Measurements from ENCODE around the gene KLF17. TPM values are rescaled to one million over a fixed set of nuclear protein-coding genes. Genes with fewer than 3 reads are reported as not detected.
"Not testable (repeated sequence)": the region's sequence is repeated elsewhere in the genome, so short reads cannot be mapped to it uniquely, and the experiment has no call there.

The KLF17 gene
- total and polyA plus RNA-seq, 4 donors, result not detected

DNA sequence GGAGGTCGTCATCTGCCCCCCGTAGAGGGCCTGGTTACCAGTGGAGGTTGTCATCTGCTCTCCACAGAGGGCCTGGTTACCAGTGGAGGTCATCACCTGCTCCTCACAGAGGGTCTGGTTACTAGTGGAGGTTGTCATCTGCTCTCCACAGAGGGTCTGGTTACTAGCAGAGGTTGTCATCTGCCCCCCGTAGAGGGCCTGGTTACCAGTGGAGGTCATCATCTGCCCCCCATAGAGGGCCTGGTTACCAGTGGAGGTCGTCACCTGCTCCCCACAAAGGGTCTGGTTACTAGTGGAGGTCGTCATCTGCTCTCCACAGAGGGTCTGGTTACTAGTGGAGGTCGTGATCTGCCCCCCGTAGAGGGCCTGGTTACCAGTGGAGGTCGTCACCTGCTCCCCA lies 20.9 kb downstream of the KLF17 start:
- H3K9me3 ChIP-seq (ENCODE audit: control insufficient read depth in 4 of 4, low read length in 3 of 4); H3K27me3 ChIP-seq (ENCODE audit: control insufficient read depth in 4 of 4, insufficient read depth in 4 of 4, low read length in 3 of 4); H3K9ac ChIP-seq (ENCODE audit: low read depth in 1 of 2, low read length in 2 of 2); H3K36me3 ChIP-seq (ENCODE audit: control insufficient read depth in 4 of 4, insufficient read depth in 3 of 4, low read depth in 1 of 4, low read length in 3 of 4); H3K4me1 ChIP-seq (ENCODE audit: control insufficient read depth in 4 of 4, insufficient read depth in 4 of 4, low read length in 3 of 4); H3K27ac ChIP-seq (ENCODE audit: low read depth in 1 of 2, low read length in 2 of 2); H3K4me3 ChIP-seq (ENCODE audit: low read depth in 1 of 3, low read length in 3 of 3); DNase-seq (ENCODE audit: low spot score): not testable (repeated sequence)
- WGBS, result 88% methylated on average over 8 of the region's 8 CpGs

DNA sequence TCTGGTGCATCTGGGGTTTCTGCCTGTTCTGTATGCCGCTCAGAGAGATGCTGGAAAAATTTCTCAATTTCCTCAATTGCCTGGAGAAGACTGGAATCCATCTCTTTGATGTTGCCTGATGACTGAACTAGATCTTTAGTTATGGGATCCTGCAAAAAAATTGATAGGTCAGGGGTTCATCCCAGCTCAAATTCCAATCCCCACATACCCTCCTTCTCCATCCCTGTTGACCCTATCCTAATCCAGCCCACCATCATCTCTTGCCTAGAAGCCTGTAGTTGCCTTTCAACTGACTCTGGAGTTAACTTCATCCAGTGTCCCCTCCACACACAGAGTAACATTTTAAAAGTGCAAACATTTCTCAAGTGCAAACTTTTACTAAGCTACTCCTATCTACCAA lies 22.9 kb downstream of the KLF17 start, which contains the start of gene KLF18:
Gene KLF18, minus strand, starts transcription at position 101 of the 400 bp plus-strand sequence. Its CDS starts 0 bp downstream, at position 101.
- peaks cover 0 to 12% (median 3%) of the 10 kb centered on the region in 4 donors for H3K9me3 ChIP-seq (ENCODE audit: control insufficient read depth in 4 of 4, low read length in 3 of 4)
- H3K9ac ChIP-seq (ENCODE audit: low read depth in 1 of 2, low read length in 2 of 2), result no peak within 1 kb of the TSS
- no peaks in the 10 kb centered on the region for H3K36me3 ChIP-seq (ENCODE audit: control insufficient read depth in 4 of 4, insufficient read depth in 3 of 4, low read depth in 1 of 4, low read length in 3 of 4)
- no peak within 1 kb of the TSS for H3K27ac ChIP-seq (ENCODE audit: low read depth in 1 of 2, low read length in 2 of 2)
- H3K4me1 ChIP-seq (ENCODE audit: control insufficient read depth in 4 of 4, insufficient read depth in 4 of 4, low read length in 3 of 4), result no peaks in the 10 kb centered on the region
- DNase-seq (ENCODE audit: low spot score), result no peak
- H3K4me3 ChIP-seq (ENCODE audit: low read depth in 1 of 3, low read length in 3 of 3), result no peak within 1 kb of the TSS
- H3K27me3 ChIP-seq (ENCODE audit: control insufficient read depth in 4 of 4, insufficient read depth in 4 of 4, low read length in 3 of 4), result no peaks in the 10 kb centered on the region
- WGBS, result 92% methylated on average over 1 of the region's 1 CpG
- TF ChIP-seq ATF3 (IDR thresholded peaks at IDR 0.05) (no peak), CTCF (IDR thresholded peaks at IDR 0.05; ENCODE audit: low read depth, low read length, missing input control) (no peak), MAX (IDR thresholded peaks at IDR 0.05) (no peak), NR2F2 (IDR thresholded peaks at IDR 0.05) (no peak), JUND (IDR thresholded peaks at IDR 0.05) (no peak), GABPA (IDR thresholded peaks at IDR 0.05 in 1 of 2, conservative IDR thresholded peaks at IDR 0.05 in 1 of 2) (no peak), YY1 (IDR thresholded peaks at IDR 0.05) (no peak), RAD21 (IDR thresholded peaks at IDR 0.05) (no peak), FOXA1 (IDR thresholded peaks at IDR 0.05) (no peak), EGR1 (IDR thresholded peaks at IDR 0.05; ENCODE audit: low read depth in 2 of 2) (no peak), SP1 (IDR thresholded peaks at IDR 0.05) (no peak), RXRA (IDR thresholded peaks at IDR 0.05) (no peak), HNF4G (IDR thresholded peaks at IDR 0.05) (no peak), TAF1 (conservative IDR thresholded peaks at IDR 0.05) (no peak), ZBTB33 (IDR thresholded peaks at IDR 0.05) (no peak), HNF4A (conservative IDR thresholded peaks at IDR 0.05) (no peak), FOXA2 (IDR thresholded peaks at IDR 0.05) (no peak)
- TF ChIP-seq, protein P1, sequence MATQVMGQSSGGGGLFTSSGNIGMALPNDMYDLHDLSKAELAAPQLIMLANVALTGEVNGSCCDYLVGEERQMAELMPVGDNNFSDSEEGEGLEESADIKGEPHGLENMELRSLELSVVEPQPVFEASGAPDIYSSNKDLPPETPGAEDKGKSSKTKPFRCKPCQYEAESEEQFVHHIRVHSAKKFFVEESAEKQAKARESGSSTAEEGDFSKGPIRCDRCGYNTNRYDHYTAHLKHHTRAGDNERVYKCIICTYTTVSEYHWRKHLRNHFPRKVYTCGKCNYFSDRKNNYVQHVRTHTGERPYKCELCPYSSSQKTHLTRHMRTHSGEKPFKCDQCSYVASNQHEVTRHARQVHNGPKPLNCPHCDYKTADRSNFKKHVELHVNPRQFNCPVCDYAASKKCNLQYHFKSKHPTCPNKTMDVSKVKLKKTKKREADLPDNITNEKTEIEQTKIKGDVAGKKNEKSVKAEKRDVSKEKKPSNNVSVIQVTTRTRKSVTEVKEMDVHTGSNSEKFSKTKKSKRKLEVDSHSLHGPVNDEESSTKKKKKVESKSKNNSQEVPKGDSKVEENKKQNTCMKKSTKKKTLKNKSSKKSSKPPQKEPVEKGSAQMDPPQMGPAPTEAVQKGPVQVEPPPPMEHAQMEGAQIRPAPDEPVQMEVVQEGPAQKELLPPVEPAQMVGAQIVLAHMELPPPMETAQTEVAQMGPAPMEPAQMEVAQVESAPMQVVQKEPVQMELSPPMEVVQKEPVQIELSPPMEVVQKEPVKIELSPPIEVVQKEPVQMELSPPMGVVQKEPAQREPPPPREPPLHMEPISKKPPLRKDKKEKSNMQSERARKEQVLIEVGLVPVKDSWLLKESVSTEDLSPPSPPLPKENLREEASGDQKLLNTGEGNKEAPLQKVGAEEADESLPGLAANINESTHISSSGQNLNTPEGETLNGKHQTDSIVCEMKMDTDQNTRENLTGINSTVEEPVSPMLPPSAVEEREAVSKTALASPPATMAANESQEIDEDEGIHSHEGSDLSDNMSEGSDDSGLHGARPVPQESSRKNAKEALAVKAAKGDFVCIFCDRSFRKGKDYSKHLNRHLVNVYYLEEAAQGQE (IDR thresholded peaks at IDR 0.05), result no peak
